ENCODE results near the gene IFNK. TPM values are rescaled to one million over a fixed set of nuclear protein-coding genes. Genes with fewer than 3 reads are reported as not detected.
"Not testable (repeated sequence)": the region's sequence is repeated elsewhere in the genome, so short reads cannot be mapped to it uniquely, and the experiment has no call there.

IFNK gene
- total RNA-seq: not detected

GRCh38 chr9:27524236-27524635, at the start of gene IFNK:
TSS of gene IFNK (plus strand) at chr9:27524290. CDS start at chr9:27524337, 47 bp downstream.
- DNase-seq: no peak

- DNase-seq: no peak
Measured at GRCh38 chr9:27474305-27474704, 49.8 kb upstream of the IFNK start.

- no peak for DNase-seq
Measured at GRCh38 chr9:27475057-27475595, 49.0 kb upstream of the IFNK start.

- DNase-seq: no peak
Measured at GRCh38 chr9:27476870-27477515, 47.1 kb upstream of the IFNK start.

GRCh38 chr9:27478322-27478721, 45.8 kb upstream of the IFNK start:
- DNase-seq: no peak

- DNase-seq: no peak
Measured at GRCh38 chr9:27482709-27483108, 41.4 kb upstream of the IFNK start.

GRCh38 chr9:27483576-27483975, 40.5 kb upstream of the IFNK start:
- DNase-seq: no peak

GRCh38 chr9:27485158-27485557, 38.9 kb upstream of the IFNK start:
- no peak for DNase-seq

GRCh38 chr9:27487128-27487640, 36.9 kb upstream of the IFNK start:
- DNase-seq: no peak

GRCh38 chr9:27487927-27488326, 36.2 kb upstream of the IFNK start:
- DNase-seq: no peak

- DNase-seq: no peak
Measured at GRCh38 chr9:27489087-27489876, 34.8 kb upstream of the IFNK start.

- no peak for DNase-seq
Measured at GRCh38 chr9:27491154-27491553, 32.9 kb upstream of the IFNK start.

- no peak for DNase-seq
Measured at GRCh38 chr9:27495480-27496134, 28.5 kb upstream of the IFNK start.

- peak; percentile 14 for DNase-seq
Measured at GRCh38 chr9:27496135-27496504, 28.0 kb upstream of the IFNK start.

GRCh38 chr9:27497883-27498417, 26.1 kb upstream of the IFNK start:
- DNase-seq: no peak

- DNase-seq: no peak
Measured at GRCh38 chr9:27499451-27499850, 24.6 kb upstream of the IFNK start.

GRCh38 chr9:27500902-27501301, 23.2 kb upstream of the IFNK start:
- DNase-seq: not testable (repeated sequence)

- no peak for DNase-seq
Measured at GRCh38 chr9:27503623-27504022, 20.5 kb upstream of the IFNK start.

GRCh38 chr9:27504259-27504658, 19.8 kb upstream of the IFNK start:
- DNase-seq: no peak

- no peak for DNase-seq
Measured at GRCh38 chr9:27505744-27506161, 18.3 kb upstream of the IFNK start.

- DNase-seq: no peak
Measured at GRCh38 chr9:27506981-27507380, 17.1 kb upstream of the IFNK start.

- no peak for DNase-seq
Measured at GRCh38 chr9:27510780-27511179, 13.3 kb upstream of the IFNK start.

- DNase-seq: no peak
Measured at GRCh38 chr9:27511771-27512170, 12.3 kb upstream of the IFNK start.

All from skin of body (tissue), 2 donors.